GM19438 (cell line): ENCODE measurements around the gene SH3RF3.

Experiments
- ATAC-seq: cut with Tn5 transposase; IDR thresholded peaks from one replicate; pipeline ENCODE4 v1.9.1; 2021; ENCODE audit warnings: low read depth; ENCODE audit not compliant: unreplicated experiment

Gene SH3RF3

GRCh38 chr2:109197491-109198418, 68.8 kb downstream of the SH3RF3 start:
- ATAC-seq, result no peak

- ATAC-seq, result no peak
Measured at GRCh38 chr2:109199790-109200189, 70.8 kb downstream of the SH3RF3 start.

GRCh38 chr2:109200616-109201464, 71.8 kb downstream of the SH3RF3 start:
- ATAC-seq, result no peak

GRCh38 chr2:109201465-109202327, 72.7 kb downstream of the SH3RF3 start:
- no peak for ATAC-seq

DNA sequence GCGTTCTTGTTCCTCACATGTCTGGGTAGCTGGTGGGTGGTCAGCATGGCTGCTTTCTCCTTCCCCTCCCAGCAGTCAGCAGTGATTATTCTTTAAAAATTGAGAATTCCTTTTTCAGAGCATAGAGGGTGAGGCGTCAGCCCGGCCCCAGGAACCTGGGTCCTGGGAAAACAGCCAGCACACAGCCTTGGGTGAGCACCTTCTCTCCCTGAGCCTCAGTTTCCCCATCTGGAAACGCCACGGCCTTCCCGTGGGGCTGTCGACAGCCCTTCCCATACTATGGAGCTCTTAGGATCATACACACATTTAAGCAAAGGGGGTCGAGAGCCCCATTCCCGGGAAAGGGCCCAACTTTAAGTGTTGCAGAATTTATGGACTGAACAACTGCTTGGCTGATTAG, 73.5 kb downstream of the SH3RF3 start:
- ATAC-seq, result no peak

GRCh38 chr2:109203246-109204011, 74.4 kb downstream of the SH3RF3 start:
- no peak for ATAC-seq

- no peak for ATAC-seq
Measured at GRCh38 chr2:109204412-109204811, 75.4 kb downstream of the SH3RF3 start.

GRCh38 chr2:109205447-109205846, 76.4 kb downstream of the SH3RF3 start:
- ATAC-seq, result no peak

GRCh38 chr2:109206569-109207146, 77.7 kb downstream of the SH3RF3 start:
- no peak for ATAC-seq

- ATAC-seq, result no peak
Measured at GRCh38 chr2:109207176-109207575, 78.2 kb downstream of the SH3RF3 start.

- ATAC-seq, result no peak
Measured at GRCh38 chr2:109208071-109208950, 79.3 kb downstream of the SH3RF3 start.

DNA sequence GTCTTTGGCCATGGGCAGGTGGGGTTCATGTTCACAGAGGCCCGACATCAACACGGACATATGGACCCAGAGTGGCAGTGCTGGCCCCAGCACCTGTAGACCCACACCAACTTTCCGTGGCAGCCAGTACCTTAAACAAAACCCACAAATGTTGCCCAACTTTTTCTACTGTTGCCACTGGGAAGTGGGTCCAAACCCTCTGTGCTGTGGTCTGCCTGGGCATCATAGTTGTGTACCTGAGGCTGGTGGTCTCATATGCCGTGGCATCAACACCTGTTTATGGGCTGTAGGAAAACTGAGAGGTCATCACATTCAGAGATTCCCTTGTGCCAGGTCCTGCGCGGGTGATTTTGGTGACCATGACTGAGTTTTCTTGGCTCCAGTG, 79.9 kb downstream of the SH3RF3 start:
- no peak for ATAC-seq

DNA sequence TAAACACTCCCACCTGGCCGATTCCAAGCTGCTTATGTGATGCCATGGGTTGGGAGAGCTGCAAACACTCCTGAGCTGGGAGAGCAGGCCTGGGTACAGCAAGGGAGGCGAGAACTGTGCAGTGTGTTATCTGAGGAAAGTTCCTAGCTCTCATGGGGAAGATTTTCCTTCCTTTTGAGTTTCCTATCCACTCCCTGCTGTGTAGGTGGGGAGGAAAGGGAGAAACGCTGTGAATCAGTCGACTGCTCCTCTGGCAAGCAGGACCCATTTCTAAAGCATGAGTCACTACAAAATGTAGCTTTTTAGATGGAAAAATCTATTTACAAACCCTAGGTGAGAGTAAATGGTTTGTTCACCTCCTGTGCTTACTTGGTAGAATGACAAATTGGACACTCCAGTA, 80.4 kb downstream of the SH3RF3 start:
- ATAC-seq, result no peak

- ATAC-seq, result no peak
Measured at GRCh38 chr2:109209941-109210340, 80.9 kb downstream of the SH3RF3 start.

- ATAC-seq, result no peak
Measured at GRCh38 chr2:109210431-109211200, 81.6 kb downstream of the SH3RF3 start.

DNA sequence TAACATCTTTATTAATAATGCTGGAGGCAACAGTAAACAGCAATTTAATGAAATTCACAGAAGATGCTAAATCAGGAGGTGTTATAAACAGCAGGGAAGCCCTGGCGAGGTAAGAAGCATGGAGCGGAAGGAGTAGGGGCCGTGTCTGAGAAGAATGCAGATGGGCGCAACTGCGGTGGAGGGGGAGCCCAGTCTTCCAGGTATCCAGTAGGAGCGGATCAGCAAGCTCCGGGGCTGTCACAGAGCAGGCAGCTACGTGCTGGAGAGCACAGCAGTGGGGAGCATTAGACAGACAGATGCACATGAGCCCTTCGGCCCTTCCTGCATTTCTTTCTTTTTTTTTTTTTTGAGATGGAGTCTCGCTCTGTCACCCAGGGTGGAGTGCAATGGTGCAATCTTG, 82.3 kb downstream of the SH3RF3 start:
- no peak for ATAC-seq

- no peak for ATAC-seq
Measured at GRCh38 chr2:109212836-109213563, 84.0 kb downstream of the SH3RF3 start.
